ENCODE results near the gene GAB3. TPM values are rescaled to one million over a fixed set of nuclear protein-coding genes. Genes with fewer than 3 reads are reported as not detected.

The GAB3 gene
- total and polyA plus RNA-seq, 2 experiments from 2014 or later, result 0.89 to 1.8 TPM

DNA sequence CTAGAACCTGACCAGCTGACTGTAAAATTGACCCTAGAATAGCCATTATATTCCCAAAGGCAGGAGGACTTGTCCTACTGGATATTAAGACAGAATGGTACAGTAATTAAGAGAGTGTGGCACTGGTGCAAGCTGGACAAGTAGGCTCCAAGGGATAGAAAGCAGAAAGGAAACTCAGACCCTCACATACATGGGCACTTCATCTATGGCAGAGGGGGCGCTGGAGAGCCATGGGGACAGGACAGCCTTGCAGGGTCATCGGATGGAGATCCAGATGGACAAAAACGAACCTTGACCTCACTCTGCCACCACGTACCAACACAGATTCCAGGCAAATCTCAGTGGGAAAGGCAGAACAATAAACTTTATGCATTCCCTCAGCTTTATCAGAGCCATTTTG is 40.6 kb downstream of the GAB3 start:
- ATAC-seq, result no peak
- no peaks in the 10 kb centered on the region for H3K4me1 ChIP-seq (ENCODE audit: insufficient read depth)

More for the DNA sequence above, 40.6 kb downstream of the GAB3 start:
- Mint-ChIP-seq H3K27me3 (ENCODE audit: insufficient read depth, low read depth, poor library complexity) (no peaks in the 10 kb centered on the region), H3K36me3 (ENCODE audit: low read depth) (no peaks in the 10 kb centered on the region; the same call in 2 of the 3 replicates), H3K4me3 (no peak overlapping the region), H3K27ac (no peak overlapping the region), H3K9me3 (no peaks in the 10 kb centered on the region), H3K4me1 (no peaks in the 10 kb centered on the region)
- TF ChIP-seq EZH2 (IDR thresholded peaks at IDR 0.05; ENCODE audit: low read depth, unreplicated experiment) (no peak), EZH2phosphoT487 (IDR thresholded peaks at IDR 0.05; ENCODE audit: unreplicated experiment) (no peak), ZNF331 (CRISPR knock-in tag; IDR thresholded peaks at IDR 0.05; ENCODE audit: low read depth) (no peak)
- TF ChIP-seq, protein P1, sequence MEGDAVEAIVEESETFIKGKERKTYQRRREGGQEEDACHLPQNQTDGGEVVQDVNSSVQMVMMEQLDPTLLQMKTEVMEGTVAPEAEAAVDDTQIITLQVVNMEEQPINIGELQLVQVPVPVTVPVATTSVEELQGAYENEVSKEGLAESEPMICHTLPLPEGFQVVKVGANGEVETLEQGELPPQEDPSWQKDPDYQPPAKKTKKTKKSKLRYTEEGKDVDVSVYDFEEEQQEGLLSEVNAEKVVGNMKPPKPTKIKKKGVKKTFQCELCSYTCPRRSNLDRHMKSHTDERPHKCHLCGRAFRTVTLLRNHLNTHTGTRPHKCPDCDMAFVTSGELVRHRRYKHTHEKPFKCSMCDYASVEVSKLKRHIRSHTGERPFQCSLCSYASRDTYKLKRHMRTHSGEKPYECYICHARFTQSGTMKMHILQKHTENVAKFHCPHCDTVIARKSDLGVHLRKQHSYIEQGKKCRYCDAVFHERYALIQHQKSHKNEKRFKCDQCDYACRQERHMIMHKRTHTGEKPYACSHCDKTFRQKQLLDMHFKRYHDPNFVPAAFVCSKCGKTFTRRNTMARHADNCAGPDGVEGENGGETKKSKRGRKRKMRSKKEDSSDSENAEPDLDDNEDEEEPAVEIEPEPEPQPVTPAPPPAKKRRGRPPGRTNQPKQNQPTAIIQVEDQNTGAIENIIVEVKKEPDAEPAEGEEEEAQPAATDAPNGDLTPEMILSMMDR (conservative IDR thresholded peaks at IDR 0.05; ENCODE audit: low read depth in 2 of 2), result peak; percentile 42 to 63
- TF ChIP-seq, protein P2, sequence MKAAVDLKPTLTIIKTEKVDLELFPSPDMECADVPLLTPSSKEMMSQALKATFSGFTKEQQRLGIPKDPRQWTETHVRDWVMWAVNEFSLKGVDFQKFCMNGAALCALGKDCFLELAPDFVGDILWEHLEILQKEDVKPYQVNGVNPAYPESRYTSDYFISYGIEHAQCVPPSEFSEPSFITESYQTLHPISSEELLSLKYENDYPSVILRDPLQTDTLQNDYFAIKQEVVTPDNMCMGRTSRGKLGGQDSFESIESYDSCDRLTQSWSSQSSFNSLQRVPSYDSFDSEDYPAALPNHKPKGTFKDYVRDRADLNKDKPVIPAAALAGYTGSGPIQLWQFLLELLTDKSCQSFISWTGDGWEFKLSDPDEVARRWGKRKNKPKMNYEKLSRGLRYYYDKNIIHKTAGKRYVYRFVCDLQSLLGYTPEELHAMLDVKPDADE (IDR thresholded peaks at IDR 0.05), result no peak
- TF ChIP-seq, protein P3, sequence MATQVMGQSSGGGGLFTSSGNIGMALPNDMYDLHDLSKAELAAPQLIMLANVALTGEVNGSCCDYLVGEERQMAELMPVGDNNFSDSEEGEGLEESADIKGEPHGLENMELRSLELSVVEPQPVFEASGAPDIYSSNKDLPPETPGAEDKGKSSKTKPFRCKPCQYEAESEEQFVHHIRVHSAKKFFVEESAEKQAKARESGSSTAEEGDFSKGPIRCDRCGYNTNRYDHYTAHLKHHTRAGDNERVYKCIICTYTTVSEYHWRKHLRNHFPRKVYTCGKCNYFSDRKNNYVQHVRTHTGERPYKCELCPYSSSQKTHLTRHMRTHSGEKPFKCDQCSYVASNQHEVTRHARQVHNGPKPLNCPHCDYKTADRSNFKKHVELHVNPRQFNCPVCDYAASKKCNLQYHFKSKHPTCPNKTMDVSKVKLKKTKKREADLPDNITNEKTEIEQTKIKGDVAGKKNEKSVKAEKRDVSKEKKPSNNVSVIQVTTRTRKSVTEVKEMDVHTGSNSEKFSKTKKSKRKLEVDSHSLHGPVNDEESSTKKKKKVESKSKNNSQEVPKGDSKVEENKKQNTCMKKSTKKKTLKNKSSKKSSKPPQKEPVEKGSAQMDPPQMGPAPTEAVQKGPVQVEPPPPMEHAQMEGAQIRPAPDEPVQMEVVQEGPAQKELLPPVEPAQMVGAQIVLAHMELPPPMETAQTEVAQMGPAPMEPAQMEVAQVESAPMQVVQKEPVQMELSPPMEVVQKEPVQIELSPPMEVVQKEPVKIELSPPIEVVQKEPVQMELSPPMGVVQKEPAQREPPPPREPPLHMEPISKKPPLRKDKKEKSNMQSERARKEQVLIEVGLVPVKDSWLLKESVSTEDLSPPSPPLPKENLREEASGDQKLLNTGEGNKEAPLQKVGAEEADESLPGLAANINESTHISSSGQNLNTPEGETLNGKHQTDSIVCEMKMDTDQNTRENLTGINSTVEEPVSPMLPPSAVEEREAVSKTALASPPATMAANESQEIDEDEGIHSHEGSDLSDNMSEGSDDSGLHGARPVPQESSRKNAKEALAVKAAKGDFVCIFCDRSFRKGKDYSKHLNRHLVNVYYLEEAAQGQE (IDR thresholded peaks at IDR 0.05; ENCODE audit: unreplicated experiment), result no peak
- Histone ChIP-seq H3K9me2 (ENCODE audit: insufficient read depth) (no peaks in the 10 kb centered on the region), H3K27ac (ENCODE audit: low read depth) (no peak overlapping the region), H3K4me3 (no peak overlapping the region), H3K79me2 (replicated peaks; ENCODE audit: insufficient read depth) (no peaks in the 10 kb centered on the region), H4K20me1 (replicated peaks; ENCODE audit: insufficient read depth) (no peaks in the 10 kb centered on the region), H3K36me3 (ENCODE audit: insufficient read depth) (no peaks in the 10 kb centered on the region), H3K27me3 (ENCODE audit: insufficient read depth) (no peaks in the 10 kb centered on the region), H3F3A (replicated peaks; ENCODE audit: low read depth) (no peaks in the 10 kb centered on the region), H3K4me2 (no peak overlapping the region), H2AFZ (no peak overlapping the region)
- DNase-seq (ENCODE audit: low spot score), result peak; percentile 20
